GM19043 (cell line): ENCODE measurements around the gene DQX1.
"Not testable (repeated sequence)": the region's sequence is repeated elsewhere in the genome, so short reads cannot be mapped to it uniquely, and the experiment has no call there.

Experiments
- ATAC-seq: cut with Tn5 transposase; IDR thresholded peaks from one replicate; pipeline ENCODE4 v1.9.1; 2021; ENCODE audit warnings: low read depth; ENCODE audit not compliant: unreplicated experiment

The DQX1 gene

GRCh38 chr2:74472086-74472944 lies 53.7 kb downstream of the DQX1 start, which contains the start of gene MRPL53:
Gene MRPL53 (minus strand): TSS chr2:74472680. CDS start chr2:74472660, 20 bp downstream.
- peak; percentile 88 for ATAC-seq

GRCh38 chr2:74471332-74472065 lies 54.5 kb downstream of the DQX1 start:
- no peak for ATAC-seq

GRCh38 chr2:74470742-74471141 lies 55.3 kb downstream of the DQX1 start:
- not testable (repeated sequence) for ATAC-seq
